DOHH2 (cell line): ENCODE measurements around the gene TXNRD2.

Experiments
- H3F3A ChIP-seq: fragments of 200-600 bp; sonication (generic), shearing (Covaris generic); 2 replicates; pipeline ENCODE4 v1.6.0; 2016; ENCODE audit warnings: antibody characterized with exemption, mild to moderate bottlenecking; ENCODE audit not compliant: control insufficient read depth, insufficient read depth
- H3K27ac ChIP-seq: fragments of 200-600 bp; sonication (generic); 2 replicates; pipeline ENCODE4 v1.5.1; 2014; ENCODE audit warnings: low read depth, mild to moderate bottlenecking, low read length, moderate library complexity
- H3K27me3 ChIP-seq: fragments of 200-600 bp; sonication (generic); 2 replicates; pipeline ENCODE4 v1.6.1; 2014; ENCODE audit warnings: mild to moderate bottlenecking, low read length, mixed read lengths; ENCODE audit not compliant: control insufficient read depth
- H3K36me3 ChIP-seq: fragments of 200-600 bp; sonication (generic); 2 replicates; pipeline ENCODE4 v1.6.1; 2014; ENCODE audit warnings: mild to moderate bottlenecking, low read length, moderate library complexity, mixed read lengths; ENCODE audit not compliant: control insufficient read depth
- H3K4me1 ChIP-seq: fragments of 200-600 bp; sonication (generic); 2 replicates; pipeline ENCODE4 v1.6.1; 2014; ENCODE audit warnings: mild to moderate bottlenecking, low read length, mixed read lengths; ENCODE audit not compliant: control insufficient read depth
- H3K4me2 ChIP-seq: fragments of 200-600 bp; sonication (generic); 2 replicates; pipeline ENCODE4 v1.6.0; 2014; ENCODE audit warnings: mild to moderate bottlenecking, low read length, moderate library complexity
- H3K4me3 ChIP-seq: fragments of 200-600 bp; sonication (generic); 2 replicates; pipeline ENCODE4 v1.5.1; 2014; ENCODE audit warnings: mild to moderate bottlenecking, low read length, mixed read lengths
- H3K79me2 ChIP-seq: fragments of 200-600 bp; sonication (generic); 2 replicates; pipeline ENCODE4 v1.6.1; 2014; ENCODE audit warnings: mild to moderate bottlenecking, low read length, mixed read lengths; ENCODE audit not compliant: control insufficient read depth
- H3K9me2 ChIP-seq: fragments of 200-600 bp; sonication (generic); replicated peaks from 2 replicates; pipeline ENCODE4 v1.6.1; 2014; ENCODE audit warnings: mild to moderate bottlenecking, low read length, mixed read lengths; ENCODE audit not compliant: control insufficient read depth
- H3K9me3 ChIP-seq: fragments of 200-600 bp; sonication (generic); 2 replicates; pipeline ENCODE4 v1.6.1; 2014; ENCODE audit warnings: antibody characterized with exemption, low read length, mixed read lengths; ENCODE audit not compliant: control insufficient read depth, insufficient read depth
- H4K20me1 ChIP-seq: fragments of 200-600 bp; sonication (generic); 2 replicates; pipeline ENCODE4 v1.6.0; 2014; ENCODE audit warnings: low read depth, mild to moderate bottlenecking, antibody characterized with exemption, low read length, moderate library complexity; ENCODE audit not compliant: control insufficient read depth, insufficient read depth
- CTCF ChIP-seq: fragments of 200-600 bp; sonication (generic); IDR thresholded peaks from one replicate; pipeline ENCODE4 v1.5.1; 2014; ENCODE audit warnings: antibody characterized with exemption, mild to moderate bottlenecking, low read depth, low read length; ENCODE audit not compliant: poor library complexity, severe bottlenecking
- EZH2phosphoT487 ChIP-seq: fragments of 200-600 bp; sonication (generic); IDR thresholded peaks from 2 replicates; pipeline ENCODE4 v1.6.1; 2017; ENCODE audit warnings: borderline replicate concordance, mild to moderate bottlenecking, antibody characterized with exemption, low read length, moderate library complexity, mixed read lengths

TXNRD2 gene

GRCh38 chr22:19987394-19988306 is 46.0 kb upstream of the TXNRD2 start:
- Histone ChIP-seq H3K36me3 (no peaks in the 10 kb centered on the region), H3K4me3 (no peak overlapping the region; the same call in 1 of the 2 replicates), H3K9me3 (no peaks in the 10 kb centered on the region), H3F3A (no peaks in the 10 kb centered on the region), H3K27me3 (no peaks in the 10 kb centered on the region; the same call in 1 of the 2 replicates), H3K9me2 (no peaks in the 10 kb centered on the region), H3K4me2 (0 out of 2 replicates have a peak overlapping the region, but pooled peaks have one; percentile 29), H3K4me1 (peaks cover 11% of the 10 kb centered on the region), H3K27ac (no peak overlapping the region), H3K79me2 (no peaks in the 10 kb centered on the region), H4K20me1 (no peaks in the 10 kb centered on the region)
- TF ChIP-seq EZH2phosphoT487: no peak
- no peak for TF ChIP-seq CTCF

GRCh38 chr22:19986410-19987341 is 45.1 kb upstream of the TXNRD2 start:
- Histone ChIP-seq H3K4me2 (peak overlapping the region; percentile 68), H3K79me2 (no peaks in the 10 kb centered on the region), H4K20me1 (no peaks in the 10 kb centered on the region)

GRCh38 chr22:19986011-19986409 is 44.4 kb upstream of the TXNRD2 start:
- H3K4me1 ChIP-seq: peaks cover 11% of the 10 kb centered on the region
- H3F3A ChIP-seq: no peaks in the 10 kb centered on the region
- peak overlapping the region; percentile 68 for H3K4me2 ChIP-seq
- no peaks in the 10 kb centered on the region for H3K79me2 ChIP-seq
- H3K27me3 ChIP-seq: no peaks in the 10 kb centered on the region; the same call in 1 of the 2 replicates
- TF ChIP-seq EZH2phosphoT487 (no peak), CTCF (no peak)
- H3K9me2 ChIP-seq: no peaks in the 10 kb centered on the region
- no peaks in the 10 kb centered on the region for H3K9me3 ChIP-seq
- H3K4me3 ChIP-seq: peak overlapping the region; percentile 65
- no peaks in the 10 kb centered on the region for H4K20me1 ChIP-seq
- no peaks in the 10 kb centered on the region for H3K36me3 ChIP-seq
- H3K27ac ChIP-seq: no peak overlapping the region

More at GRCh38 chr22:19986410-19987341, 45.1 kb upstream of the TXNRD2 start:
- Histone ChIP-seq H3K36me3 (no peaks in the 10 kb centered on the region), H3F3A (no peaks in the 10 kb centered on the region), H3K27ac (no peak overlapping the region), H3K4me1 (peaks cover 11% of the 10 kb centered on the region), H3K9me2 (no peaks in the 10 kb centered on the region), H3K9me3 (no peaks in the 10 kb centered on the region), H3K27me3 (no peaks in the 10 kb centered on the region; the same call in 1 of the 2 replicates), H3K4me3 (peak overlapping the region; percentile 65)
- TF ChIP-seq EZH2phosphoT487 (no peak), CTCF (no peak)
